Stimulated activated CD8-positive, alpha-beta memory T cell treated with anti-CD3 and anti-CD28 coated beads, Interleukin-7, amount 100 ng/mL, for 24 hours (primary cell): Measurements from ENCODE around the gene EPHX1.
"Not testable (repeated sequence)": the region's sequence is repeated elsewhere in the genome, so short reads cannot be mapped to it uniquely, and the experiment has no call there.

Experiments used
- DNase-seq: peaks from one replicate; pipeline ENCODE4 v3.0.0-alpha.2; 2020; ENCODE audit warnings: low read depth

EPHX1 gene

GRCh38 chr1:225777583-225778336, 32.2 kb upstream of the EPHX1 start, which contains the start of gene SRP9:
TSS of gene SRP9 (plus strand) at chr1:225777826. CDS start at chr1:225777941, 115 bp downstream.
- DNase-seq = peak; percentile 96

- no peak for DNase-seq
Measured at GRCh38 chr1:225778337-225778669, 31.6 kb upstream of the EPHX1 start.

GRCh38 chr1:225779165-225779564, 30.8 kb upstream of the EPHX1 start:
- DNase-seq = not testable (repeated sequence)

GRCh38 chr1:225780134-225780533, 29.8 kb upstream of the EPHX1 start:
- no peak for DNase-seq

GRCh38 chr1:225780630-225781029, 29.3 kb upstream of the EPHX1 start:
- DNase-seq = no peak

GRCh38 chr1:225789142-225789541, 20.8 kb upstream of the EPHX1 start:
- not testable (repeated sequence) for DNase-seq

- DNase-seq = no peak
Measured at GRCh38 chr1:225794954-225795353, 15.0 kb upstream of the EPHX1 start.

GRCh38 chr1:225796097-225796496, 13.8 kb upstream of the EPHX1 start:
- not testable (repeated sequence) for DNase-seq

GRCh38 chr1:225801146-225801545, 8.8 kb upstream of the EPHX1 start:
- DNase-seq = not testable (repeated sequence)

GRCh38 chr1:225806249-225806648, 3.7 kb upstream of the EPHX1 start:
- DNase-seq = no peak

- not testable (repeated sequence) for DNase-seq
Measured at GRCh38 chr1:225806736-225807135, 3.2 kb upstream of the EPHX1 start.

- no peak for DNase-seq
Measured at GRCh38 chr1:225808136-225808535, 1.8 kb upstream of the EPHX1 start.

- DNase-seq = not testable (repeated sequence)
Measured at GRCh38 chr1:225810579-225811538, 935 bp downstream of the EPHX1 start.

GRCh38 chr1:225811622-225812487, 1.9 kb downstream of the EPHX1 start:
- no peak for DNase-seq

GRCh38 chr1:225812488-225813213, 2.7 kb downstream of the EPHX1 start:
- no peak for DNase-seq

- DNase-seq = no peak
Measured at GRCh38 chr1:225813214-225813964, 3.5 kb downstream of the EPHX1 start.

GRCh38 chr1:225814381-225814780, 4.5 kb downstream of the EPHX1 start:
- DNase-seq = no peak

GRCh38 chr1:225815090-225815489, 5.2 kb downstream of the EPHX1 start:
- DNase-seq = not testable (repeated sequence)

- DNase-seq = no peak
Measured at GRCh38 chr1:225815526-225816178, 5.7 kb downstream of the EPHX1 start.
